ENCODE measurements around the gene SPACA9. TPM values are rescaled to one million over a fixed set of nuclear protein-coding genes. Genes with fewer than 3 reads are reported as not detected.

The SPACA9 gene
- total and polyA plus RNA-seq, 2 of the 4 experiments (the other 2 are of a cell fraction): 0.90 to 4.9 TPM

DNA sequence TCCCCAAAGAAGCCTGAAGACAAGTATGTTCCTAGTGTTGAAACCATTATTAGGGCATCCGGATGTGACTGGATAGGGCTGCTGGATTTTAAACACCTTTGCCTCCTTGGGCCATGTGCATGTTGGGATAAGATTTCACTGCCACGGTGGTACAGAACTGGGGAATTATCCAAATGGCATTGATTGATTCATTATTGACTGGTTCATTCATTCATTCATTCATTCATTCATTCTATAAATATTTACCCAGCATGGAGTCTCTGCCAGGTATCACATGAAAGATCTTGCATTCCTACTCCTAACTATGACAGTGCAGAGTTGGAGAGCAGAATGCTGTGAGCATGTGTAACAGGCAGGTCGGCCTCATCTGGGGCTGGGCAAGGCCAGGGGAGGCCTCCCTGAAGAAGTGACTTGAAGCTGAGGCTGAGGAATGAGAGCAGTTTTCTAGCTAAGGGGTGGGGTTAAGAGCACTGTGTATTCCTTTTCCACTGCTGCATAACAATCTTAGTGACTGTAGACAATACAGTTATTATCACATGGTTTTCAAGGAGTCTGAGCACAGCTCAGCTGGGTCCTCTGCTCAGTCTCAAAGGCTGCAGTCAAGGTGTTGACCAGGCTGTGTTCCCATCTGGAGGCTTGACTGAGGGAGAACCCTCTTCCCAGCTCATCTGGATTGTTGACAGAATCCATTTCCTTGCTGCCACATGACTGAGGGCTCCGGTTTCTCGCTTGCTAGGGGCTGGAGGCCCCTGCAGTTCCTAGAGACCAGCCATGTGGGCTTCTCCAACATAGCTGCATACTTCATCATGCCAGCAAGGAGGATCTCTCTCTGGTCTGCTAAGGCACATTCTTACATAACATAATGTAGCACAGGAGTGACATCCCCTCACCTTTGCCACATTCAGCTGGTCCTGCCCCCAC, 36.3 kb upstream of the SPACA9 start (continued):
- no peak for TF ChIP-seq CHD1 (IDR thresholded peaks at IDR 0.05; ENCODE audit: low read depth, low read length)

DNA sequence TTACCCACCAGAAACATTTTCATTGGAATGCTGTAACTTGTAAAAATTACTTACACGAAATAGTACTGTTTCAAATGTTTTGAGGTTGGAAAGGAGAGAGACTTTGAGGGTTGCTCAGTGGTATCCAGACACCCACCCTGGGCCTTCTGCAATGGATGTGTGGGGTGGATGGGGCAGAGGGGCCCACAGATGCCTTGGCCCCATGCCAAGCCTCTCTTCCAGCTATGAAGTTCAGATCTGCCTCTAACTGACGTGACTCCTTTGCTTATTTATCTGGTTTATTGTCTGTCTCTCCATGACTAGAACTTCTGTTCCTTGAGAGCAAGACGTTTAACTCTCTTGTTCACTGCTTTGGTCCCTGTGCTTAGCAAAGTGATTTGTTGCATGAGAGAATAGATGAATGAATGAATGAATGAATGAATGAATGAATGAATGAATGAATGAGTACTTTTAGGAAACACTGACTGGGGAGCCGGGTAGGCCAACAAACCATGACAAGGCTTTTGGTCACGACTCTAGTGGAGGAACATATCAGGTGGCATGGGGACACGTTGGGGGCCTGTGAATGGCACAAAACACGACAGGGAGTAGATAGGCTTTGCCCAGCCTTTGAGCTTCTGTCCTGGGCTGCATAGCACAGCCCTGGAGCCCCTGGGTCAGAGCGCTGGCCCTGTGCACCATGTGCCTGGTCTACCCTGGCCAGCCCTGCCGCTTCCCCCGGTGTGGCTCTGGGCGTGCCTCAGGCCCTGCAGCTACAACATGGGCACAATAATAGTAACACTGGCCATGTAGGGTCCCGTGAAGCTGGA, 32.4 kb upstream of the SPACA9 start:
- no peak overlapping the region for H3K18ac ChIP-seq (ENCODE audit: low read depth, low read length)
- H3K27me3 ChIP-seq (ENCODE audit: control insufficient read depth, insufficient read depth, low read length): peaks cover 7% of the 10 kb centered on the region
- H4K20me1 ChIP-seq (ENCODE audit: insufficient read depth, low read length): no peaks in the 10 kb centered on the region
- H4K91ac ChIP-seq (ENCODE audit: insufficient read depth, low read depth, low read length): no peak overlapping the region
- H2BK15ac ChIP-seq (ENCODE audit: low read depth, low read length): no peak overlapping the region
- no peak overlapping the region for H3K23ac ChIP-seq (ENCODE audit: low read depth, low read length)
- no peak overlapping the region for H4K5ac ChIP-seq (ENCODE audit: low read depth, low read length)
- dilution Hi-C loops (cut with HindIII; ENCODE audit: low sequenced_read_pairs, unreplicated experiment) (no loop called here), intact Hi-C loops (cut with micrococcal nuclease) (no loop called here), in situ Hi-C loops (cut with MboI; ENCODE audit: low sequenced_read_pairs) (no loop called here)
- H4K8ac ChIP-seq (ENCODE audit: low read depth in 2 of 2, low read length in 2 of 2): no peak overlapping the region
- no peaks in the 10 kb centered on the region for H3K9me3 ChIP-seq (ENCODE audit: control insufficient read depth, insufficient read depth, low read length)
- H3K9me1 ChIP-seq (ENCODE audit: insufficient read depth, low read length): no peaks in the 10 kb centered on the region; the same call in 1 of the 2 replicates
- H2AK9ac ChIP-seq (replicated peaks; ENCODE audit: low read depth, low read length, poor library complexity): no peak overlapping the region
- H2AK5ac ChIP-seq (ENCODE audit: low read depth, low read length): no peak overlapping the region
- H3K36me3 ChIP-seq (ENCODE audit: control insufficient read depth, insufficient read depth, low read length): no peaks in the 10 kb centered on the region
- H3K56ac ChIP-seq (ENCODE audit: extremely low read depth, insufficient read depth, low read length): no peak overlapping the region
- H3K4me3 ChIP-seq (ENCODE audit: insufficient read depth, low read depth, low read length): no peak overlapping the region
- DNase-seq: no peak
- no peak overlapping the region for H3K9ac ChIP-seq (ENCODE audit: low read depth, low read length)
- no peak overlapping the region for H2BK20ac ChIP-seq (ENCODE audit: low read depth, low read length)
- H3K79me1 ChIP-seq (ENCODE audit: low read depth in 1 of 2, low read length in 2 of 2): no peaks in the 10 kb centered on the region
- no peak overlapping the region for H3K27ac ChIP-seq (ENCODE audit: insufficient read depth, low read length)
- ATAC-seq (ENCODE audit: low read depth): no peak
- CTCF ChIA-PET: no interaction called here
- BruUV-seq (replicated peaks): no TSS peak
- H2AFZ ChIP-seq (replicated peaks; ENCODE audit: low read length, poor library complexity): no peak overlapping the region
- POLR2A ChIA-PET (ENCODE audit: unreplicated experiment): no interaction called here
- no peak overlapping the region for H2BK120ac ChIP-seq (ENCODE audit: low read depth, low read length)
- H3K4me2 ChIP-seq (ENCODE audit: low read depth, low read length): no peak overlapping the region
- H3K4me1 ChIP-seq (ENCODE audit: control insufficient read depth, insufficient read depth, low read length): no peaks in the 10 kb centered on the region
- H3K4ac ChIP-seq (ENCODE audit: low read depth, low read length): no peak overlapping the region
- H2BK5ac ChIP-seq (ENCODE audit: low read depth, low read length, poor library complexity, severe bottlenecking): no peak overlapping the region
- no peak overlapping the region for H3K14ac ChIP-seq (replicated peaks; ENCODE audit: low read depth, low read length)
- 80% methylated on average over 3 of the region's 12 CpGs; no CpG with 5 or more reads in 1 of the 2 experiments for WGBS, 2 experiments (ENCODE audit: extremely low coverage in 2 of 2, insufficient read length in 1 of 2)
- TF ChIP-seq, protein P1, sequence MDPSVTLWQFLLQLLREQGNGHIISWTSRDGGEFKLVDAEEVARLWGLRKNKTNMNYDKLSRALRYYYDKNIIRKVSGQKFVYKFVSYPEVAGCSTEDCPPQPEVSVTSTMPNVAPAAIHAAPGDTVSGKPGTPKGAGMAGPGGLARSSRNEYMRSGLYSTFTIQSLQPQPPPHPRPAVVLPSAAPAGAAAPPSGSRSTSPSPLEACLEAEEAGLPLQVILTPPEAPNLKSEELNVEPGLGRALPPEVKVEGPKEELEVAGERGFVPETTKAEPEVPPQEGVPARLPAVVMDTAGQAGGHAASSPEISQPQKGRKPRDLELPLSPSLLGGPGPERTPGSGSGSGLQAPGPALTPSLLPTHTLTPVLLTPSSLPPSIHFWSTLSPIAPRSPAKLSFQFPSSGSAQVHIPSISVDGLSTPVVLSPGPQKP (IDR thresholded peaks at IDR 0.05; ENCODE audit: borderline replicate concordance, low read depth, low read length): no peak
- TF ChIP-seq NFE2L2 (IDR thresholded peaks at IDR 0.05; ENCODE audit: low read depth, low read length): no peak
- no peak for TF ChIP-seq CHD1 (IDR thresholded peaks at IDR 0.05; ENCODE audit: low read depth, low read length)
- TF ChIP-seq RFX5 (IDR thresholded peaks at IDR 0.05; ENCODE audit: low read depth, low read length): no peak
- TF ChIP-seq MAFK (IDR thresholded peaks at IDR 0.05; ENCODE audit: low read depth, low read length): no peak
- no peak for TF ChIP-seq RCOR1 (IDR thresholded peaks at IDR 0.05; ENCODE audit: insufficient replicate concordance, low read length)
- no peak for TF ChIP-seq FOS (IDR thresholded peaks at IDR 0.05; ENCODE audit: low read depth, low read length)
- TF ChIP-seq CEBPB (IDR thresholded peaks at IDR 0.05; ENCODE audit: low read depth, low read length): no peak
- no peak for TF ChIP-seq RAD21 (IDR thresholded peaks at IDR 0.05; ENCODE audit: low read length)
- TF ChIP-seq MAZ (IDR thresholded peaks at IDR 0.05; ENCODE audit: borderline replicate concordance, low read depth, low read length): no peak
- TF ChIP-seq, protein P2, sequence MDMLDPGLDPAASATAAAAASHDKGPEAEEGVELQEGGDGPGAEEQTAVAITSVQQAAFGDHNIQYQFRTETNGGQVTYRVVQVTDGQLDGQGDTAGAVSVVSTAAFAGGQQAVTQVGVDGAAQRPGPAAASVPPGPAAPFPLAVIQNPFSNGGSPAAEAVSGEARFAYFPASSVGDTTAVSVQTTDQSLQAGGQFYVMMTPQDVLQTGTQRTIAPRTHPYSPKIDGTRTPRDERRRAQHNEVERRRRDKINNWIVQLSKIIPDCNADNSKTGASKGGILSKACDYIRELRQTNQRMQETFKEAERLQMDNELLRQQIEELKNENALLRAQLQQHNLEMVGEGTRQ (IDR thresholded peaks at IDR 0.05; ENCODE audit: low read depth, low read length): no peak
